Smooth muscle cell (in vitro differentiated cells): ENCODE results near the gene CD99L2. TPM values are rescaled to one million over a fixed set of nuclear protein-coding genes. Genes with fewer than 3 reads are reported as not detected.
"Not testable (repeated sequence)": the region's sequence is repeated elsewhere in the genome, so short reads cannot be mapped to it uniquely, and the experiment has no call there.

Source experiments
- DNase-seq: peaks from one replicate; lab custom pipeline; 2025; ENCODE audit not compliant: unreplicated experiment; lab: John Stamatoyannopoulos, UW
- H2AFZ ChIP-seq: fragments of 200-600 bp; sonication (generic); 2 replicates; pipeline ENCODE4 v1.6.0; 2016; ENCODE audit warnings: antibody characterized with exemption, low read depth, mild to moderate bottlenecking
- H3F3A ChIP-seq: fragments of 200-600 bp; sonication (generic); 2 replicates; pipeline ENCODE4 v1.6.0; 2017; ENCODE audit warnings: antibody characterized with exemption, low read depth
- H3K27ac ChIP-seq: fragments of 200-600 bp; sonication (generic); 2 replicates; pipeline ENCODE4 v1.5.1; 2016; ENCODE audit warnings: low read depth, mild to moderate bottlenecking
- H3K27me3 ChIP-seq: fragments of 200-600 bp; sonication (generic); 2 replicates; pipeline ENCODE4 v1.6.1; 2016; ENCODE audit warnings: low read depth, mild to moderate bottlenecking
- H3K36me3 ChIP-seq: fragments of 200-600 bp; sonication (generic); 2 replicates; pipeline ENCODE4 v1.5.1; 2016; ENCODE audit warnings: low read depth
- H3K4me1 ChIP-seq: fragments of 200-600 bp; sonication (generic); 2 replicates; pipeline ENCODE4 v1.5.1; 2016; ENCODE audit warnings: low read depth
- H3K4me2 ChIP-seq: fragments of 200-600 bp; sonication (generic); 2 replicates; pipeline ENCODE4 v1.6.0; 2016; ENCODE audit warnings: mild to moderate bottlenecking
- H3K4me3 ChIP-seq: fragments of 200-600 bp; sonication (generic); 2 replicates; pipeline ENCODE4 v1.5.1; 2016; ENCODE audit warnings: mild to moderate bottlenecking
- H3K79me2 ChIP-seq: fragments of 200-600 bp; sonication (generic); 2 replicates; pipeline ENCODE4 v1.6.0; 2016; ENCODE audit warnings: low read depth, mild to moderate bottlenecking
- H3K9ac ChIP-seq: fragments of 200-600 bp; sonication (generic); 2 replicates; pipeline ENCODE4 v1.6.0; 2016; ENCODE audit warnings: low read depth
- H3K9me3 ChIP-seq: fragments of 200-600 bp; sonication (generic); replicated peaks from 2 replicates; pipeline ENCODE4 v1.5.1; 2016; ENCODE audit warnings: low read depth
- H4K20me1 ChIP-seq: fragments of 200-600 bp; sonication (generic); 2 replicates; pipeline ENCODE4 v1.6.0; 2016; ENCODE audit warnings: low read depth
- CTCF ChIP-seq: fragments of 200-600 bp; sonication (generic); IDR thresholded peaks from 2 replicates; pipeline ENCODE4 v1.5.1; 2017; ENCODE audit warnings: borderline replicate concordance, mild to moderate bottlenecking, antibody characterized with exemption; ENCODE audit not compliant: insufficient read depth, poor library complexity, severe bottlenecking
- WGBS: methylation state at CpG from one replicate; pipeline ENCODE4 v1.1.7; 2016; ENCODE audit warnings: low lambda C conversion rate; 5-methylcytosine and 5-hydroxymethylcytosine counted together
- polyA plus RNA-seq: library from polyadenylated mRNA; unstranded; fragments of >200 nt; fragmentation: Nextera tagmentation; extraction: Ambion mirVana; gene quantifications from 2 replicates; pipeline ENCODE4 v1.2.1, GENCODE V29; 2016
- total RNA-seq: library from RNA; depleted of rRNA; stranded (reverse); fragments of >200 nt; gene quantifications from 2 replicates; pipeline ENCODE4 v1.2.3, GENCODE V29; 2014

CD99L2 gene
- total and polyA plus RNA-seq, 2 experiments from 2014 or later, result 43.7 to 44.6 TPM

- 83% methylated on average over 3 of the region's 3 CpGs for WGBS
- Histone ChIP-seq H3K36me3 (no peaks in the 10 kb centered on the region), H3K79me2 (peaks cover 5% of the 10 kb centered on the region), H3K9ac (no peak overlapping the region), H3K4me3 (no peak overlapping the region), H3K4me1 (no peaks in the 10 kb centered on the region), H3K4me2 (no peak overlapping the region), H3F3A (no peaks in the 10 kb centered on the region), H3K27ac (no peak overlapping the region), H3K9me3 (no peaks in the 10 kb centered on the region), H3K27me3 (no peaks in the 10 kb centered on the region), H4K20me1 (peaks cover 9% of the 10 kb centered on the region), H2AFZ (no peak overlapping the region)
- TF ChIP-seq CTCF, result no peak
- no peak for DNase-seq
Measured at GRCh38 chrX:150889131-150889530, 9.3 kb downstream of the CD99L2 start.

GRCh38 chrX:150887906-150888465 lies 10.5 kb downstream of the CD99L2 start:
- H3K27ac ChIP-seq, result peak overlapping the region; percentile 65
- WGBS, result 66% methylated on average over 6 of the region's 6 CpGs
- no peaks in the 10 kb centered on the region for H3K36me3 ChIP-seq
- no peaks in the 10 kb centered on the region for H3K9me3 ChIP-seq
- no peak for DNase-seq
- H3K27me3 ChIP-seq, result no peaks in the 10 kb centered on the region
- H3K4me3 ChIP-seq, result no peak overlapping the region
- no peak overlapping the region for H3K9ac ChIP-seq
- no peaks in the 10 kb centered on the region for H3F3A ChIP-seq
- H2AFZ ChIP-seq, result no peak overlapping the region
- TF ChIP-seq CTCF, result no peak
- peaks cover 8% of the 10 kb centered on the region for H3K79me2 ChIP-seq
- peak overlapping the region; percentile 27 for H3K4me2 ChIP-seq
- H4K20me1 ChIP-seq, result peaks cover 16% of the 10 kb centered on the region
- no peaks in the 10 kb centered on the region for H3K4me1 ChIP-seq

- H3K27ac ChIP-seq, result peak overlapping the region; percentile 65
- WGBS, result 96% methylated on average over 9 of the region's 9 CpGs
- H3K4me2 ChIP-seq, H3K4me3 ChIP-seq, H3K36me3 ChIP-seq, H3K9me3 ChIP-seq, H2AFZ ChIP-seq, H3K27me3 ChIP-seq, H3K4me1 ChIP-seq, DNase-seq, H3F3A ChIP-seq, H3K9ac ChIP-seq: not testable (repeated sequence)
- H3K79me2 ChIP-seq, result peaks cover 14% of the 10 kb centered on the region
- peaks cover 16% of the 10 kb centered on the region for H4K20me1 ChIP-seq
Measured at GRCh38 chrX:150887268-150887667, 11.2 kb downstream of the CD99L2 start.

- no peak overlapping the region for H2AFZ ChIP-seq
- H3K4me2 ChIP-seq, result no peak overlapping the region
- no peaks in the 10 kb centered on the region for H3F3A ChIP-seq
- H3K4me1 ChIP-seq, result no peaks in the 10 kb centered on the region
- no peak for DNase-seq
- H3K4me3 ChIP-seq, result no peak overlapping the region
- H4K20me1 ChIP-seq, result peaks cover 16% of the 10 kb centered on the region
- H3K36me3 ChIP-seq, result no peaks in the 10 kb centered on the region
- no peaks in the 10 kb centered on the region for H3K27me3 ChIP-seq
- H3K9me3 ChIP-seq, result no peaks in the 10 kb centered on the region
- H3K79me2 ChIP-seq, result peaks cover 15% of the 10 kb centered on the region
- no peak overlapping the region for H3K27ac ChIP-seq
- 91% methylated on average over 7 of the region's 7 CpGs for WGBS
- no peak for TF ChIP-seq CTCF
- no peak overlapping the region for H3K9ac ChIP-seq
Measured at GRCh38 chrX:150886381-150886780, 12.1 kb downstream of the CD99L2 start.
